ENCODE results near the gene SPRED3. TPM values are rescaled to one million over a fixed set of nuclear protein-coding genes. Genes with fewer than 3 reads are reported as not detected.

The SPRED3 gene
- total and polyA plus RNA-seq, 9 of the 15 experiments (the other 6 are each of a cell fraction or from before 2014, with no cell fraction given), result 0.05 to 1.3 (median 0.36) TPM

DNA sequence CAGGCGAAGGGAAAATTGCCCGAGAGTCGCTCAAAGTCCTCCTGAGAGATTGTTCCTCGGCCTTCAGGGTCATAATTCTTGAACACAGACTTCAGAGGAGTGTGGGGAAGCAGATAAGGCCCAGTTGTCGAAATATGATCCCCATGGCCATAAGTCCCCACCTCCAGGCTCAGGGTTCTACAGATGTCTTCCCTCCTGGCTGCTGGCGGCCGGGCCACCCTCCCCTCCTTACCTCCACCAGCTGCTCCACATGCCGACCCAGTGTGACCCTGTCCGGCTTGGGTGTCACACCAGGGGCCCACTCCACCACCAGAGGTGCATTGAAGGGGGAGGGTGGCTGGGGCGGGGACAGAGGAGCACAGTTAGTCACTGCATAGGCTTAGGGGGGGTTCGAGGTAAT, 24.5 kb downstream of the SPRED3 start (continued):
- TF ChIP-seq, protein P1, sequence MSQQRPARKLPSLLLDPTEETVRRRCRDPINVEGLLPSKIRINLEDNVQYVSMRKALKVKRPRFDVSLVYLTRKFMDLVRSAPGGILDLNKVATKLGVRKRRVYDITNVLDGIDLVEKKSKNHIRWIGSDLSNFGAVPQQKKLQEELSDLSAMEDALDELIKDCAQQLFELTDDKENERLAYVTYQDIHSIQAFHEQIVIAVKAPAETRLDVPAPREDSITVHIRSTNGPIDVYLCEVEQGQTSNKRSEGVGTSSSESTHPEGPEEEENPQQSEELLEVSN (IDR thresholded peaks at IDR 0.05; ENCODE audit: borderline replicate concordance in 1 of 2, extremely low read depth in 1 of 2, insufficient read depth in 1 of 2, insufficient read length in 1 of 2, low read depth in 1 of 2, low read length in 1 of 2, poor library complexity in 1 of 2, severe bottlenecking in 1 of 2), result peak in 1 of 2 experiments; percentile 22
- TF ChIP-seq CCNT2 (IDR thresholded peaks at IDR 0.05; ENCODE audit: borderline replicate concordance, extremely low read depth, insufficient read length, low read depth, low read length) (peak; percentile 57), KDM1A (IDR thresholded peaks at IDR 0.05) (peak; percentile 17 to 63; a peak in 3 of 4 replicates), ZNF311 (CRISPR knock-in tag; IDR thresholded peaks at IDR 0.05) (no peak), TAF15 (IDR thresholded peaks at IDR 0.05; ENCODE audit: low read depth, low read length) (no peak), TBP (optimal IDR thresholded peaks at IDR 0.05; ENCODE audit: low read depth, low read length) (peak; percentile 29), ZKSCAN1 (IDR thresholded peaks at IDR 0.05; ENCODE audit: low read depth, low read length) (0 out of 2 replicates have a peak, but pooled peaks have one; percentile 8), PCBP1 (IDR thresholded peaks at IDR 0.05; ENCODE audit: low read depth, low read length, poor library complexity, severe bottlenecking) (no peak), FOXM1 (IDR thresholded peaks at IDR 0.05; ENCODE audit: low read depth) (peak; percentile 58), FOXM1 (CRISPR knock-in tag; IDR thresholded peaks at IDR 0.05; ENCODE audit: low read depth) (no peak), RBM25 (IDR thresholded peaks at IDR 0.05; ENCODE audit: low read depth, low read length, severe bottlenecking) (no peak), POLR2AphosphoS5 (IDR thresholded peaks at IDR 0.05; ENCODE audit: control insufficient read depth, insufficient read depth, low read depth, low read length) (peak; percentile 85), YY1 (IDR thresholded peaks at IDR 0.05; ENCODE audit: borderline replicate concordance in 1 of 3, control insufficient read depth in 1 of 3, extremely low read depth in 1 of 3, insufficient read depth in 3 of 3, insufficient read length in 1 of 3, insufficient replicate concordance in 2 of 3, low read depth in 1 of 3, low read length in 2 of 3) (peak in 2 of 3 experiments; percentile 11), ARNT (IDR thresholded peaks at IDR 0.05) (peak in 1 of 2 experiments; percentile 59; a peak in 2 of 4 replicates), ATF7 (IDR thresholded peaks at IDR 0.05) (peak; percentile 49; the same call in 1 of the 2 replicates), TOE1 (IDR thresholded peaks at IDR 0.05; ENCODE audit: borderline replicate concordance) (no peak), TOE1 (CRISPR knock-in tag; IDR thresholded peaks at IDR 0.05; ENCODE audit: borderline replicate concordance, low read depth) (no peak), SOX6 (IDR thresholded peaks at IDR 0.05) (peak; percentile 75), DACH1 (IDR thresholded peaks at IDR 0.05; ENCODE audit: partially characterized antibody) (peak; percentile 88)
- TF ChIP-seq, protein P2, sequence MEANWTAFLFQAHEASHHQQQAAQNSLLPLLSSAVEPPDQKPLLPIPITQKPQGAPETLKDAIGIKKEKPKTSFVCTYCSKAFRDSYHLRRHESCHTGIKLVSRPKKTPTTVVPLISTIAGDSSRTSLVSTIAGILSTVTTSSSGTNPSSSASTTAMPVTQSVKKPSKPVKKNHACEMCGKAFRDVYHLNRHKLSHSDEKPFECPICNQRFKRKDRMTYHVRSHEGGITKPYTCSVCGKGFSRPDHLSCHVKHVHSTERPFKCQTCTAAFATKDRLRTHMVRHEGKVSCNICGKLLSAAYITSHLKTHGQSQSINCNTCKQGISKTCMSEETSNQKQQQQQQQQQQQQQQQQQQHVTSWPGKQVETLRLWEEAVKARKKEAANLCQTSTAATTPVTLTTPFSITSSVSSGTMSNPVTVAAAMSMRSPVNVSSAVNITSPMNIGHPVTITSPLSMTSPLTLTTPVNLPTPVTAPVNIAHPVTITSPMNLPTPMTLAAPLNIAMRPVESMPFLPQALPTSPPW (CRISPR knock-in tag; IDR thresholded peaks at IDR 0.05), result peak; percentile 58
- TF ChIP-seq, protein P3, sequence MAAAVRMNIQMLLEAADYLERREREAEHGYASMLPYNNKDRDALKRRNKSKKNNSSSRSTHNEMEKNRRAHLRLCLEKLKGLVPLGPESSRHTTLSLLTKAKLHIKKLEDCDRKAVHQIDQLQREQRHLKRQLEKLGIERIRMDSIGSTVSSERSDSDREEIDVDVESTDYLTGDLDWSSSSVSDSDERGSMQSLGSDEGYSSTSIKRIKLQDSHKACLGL (CRISPR knock-in tag; IDR thresholded peaks at IDR 0.05; ENCODE audit: borderline replicate concordance, poor library complexity, severe bottlenecking), result no peak
- TF ChIP-seq, protein P4, sequence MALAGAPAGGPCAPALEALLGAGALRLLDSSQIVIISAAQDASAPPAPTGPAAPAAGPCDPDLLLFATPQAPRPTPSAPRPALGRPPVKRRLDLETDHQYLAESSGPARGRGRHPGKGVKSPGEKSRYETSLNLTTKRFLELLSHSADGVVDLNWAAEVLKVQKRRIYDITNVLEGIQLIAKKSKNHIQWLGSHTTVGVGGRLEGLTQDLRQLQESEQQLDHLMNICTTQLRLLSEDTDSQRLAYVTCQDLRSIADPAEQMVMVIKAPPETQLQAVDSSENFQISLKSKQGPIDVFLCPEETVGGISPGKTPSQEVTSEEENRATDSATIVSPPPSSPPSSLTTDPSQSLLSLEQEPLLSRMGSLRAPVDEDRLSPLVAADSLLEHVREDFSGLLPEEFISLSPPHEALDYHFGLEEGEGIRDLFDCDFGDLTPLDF (CRISPR knock-in tag; IDR thresholded peaks at IDR 0.05), result no peak
